H1 (cell line): ENCODE data around the gene SPAG5. TPM values are rescaled to one million over a fixed set of nuclear protein-coding genes. Genes with fewer than 3 reads are reported as not detected.

Source experiments
- CTCF ChIA-PET: fragments of 300-600 bp; sonication (Branson Sonifier 250); formaldehyde crosslinking; loops from one replicate; lab custom pipeline; 2021; ENCODE audit not compliant: partially characterized antibody; lab: Charles Lee
- POLR2A ChIA-PET: fragments of 300-600 bp; sonication (Branson Sonifier 250); formaldehyde crosslinking; loops from one replicate; lab custom pipeline; 2021; ENCODE audit warnings: inconsistent platforms; ENCODE audit not compliant: partially characterized antibody; lab: Charles Lee
- DNase-seq, 2 experiments: peaks; one replicate each; pipeline versions ENCODE4 v3.0.0 to v3.0.0-alpha.2; 2010 to 2022; ENCODE audit warnings: low spot score in 2 of 2, low read depth in 1 of 2, mixed read lengths in 1 of 2
- FAIRE-seq: peaks from 2 replicates; lab custom pipeline; 2011; peaks lifted over from hg19 to GRCh38; lab: Jason Lieb, UNC
- H2AFZ ChIP-seq: 2 replicates; pipeline ENCODE4 v1.8.1; 2012; ENCODE audit warnings: low read length, inconsistent platforms
- H2AK5ac ChIP-seq: 2 replicates; pipeline ENCODE4 v1.6.1; 2013; ENCODE audit warnings: low read depth, low read length
- H2BK120ac ChIP-seq: replicated peaks from 2 replicates; pipeline ENCODE3; 2013; ENCODE audit warnings: low read depth, low read length, inconsistent platforms
- H2BK12ac ChIP-seq: 2 replicates; pipeline ENCODE4 v1.6.1; 2013; ENCODE audit warnings: low read depth, low read length
- H2BK15ac ChIP-seq: 2 replicates; pipeline ENCODE4 v1.6.1; 2013; ENCODE audit warnings: low read length
- H2BK20ac ChIP-seq: 2 replicates; pipeline ENCODE4 v1.6.1; 2013; ENCODE audit warnings: low read length
- H2BK5ac ChIP-seq: 2 replicates; pipeline ENCODE4 v1.6.1; 2013; ENCODE audit warnings: low read depth, low read length
- H3K14ac ChIP-seq: 2 replicates; pipeline ENCODE4 v1.6.1; 2013; ENCODE audit warnings: inconsistent platforms; ENCODE audit not compliant: insufficient read length
- H3K18ac ChIP-seq: 2 replicates; pipeline ENCODE4 v1.6.1; 2013; ENCODE audit warnings: low read length; ENCODE audit errors: extremely low read depth
- H3K23ac ChIP-seq: 2 replicates; pipeline ENCODE4 v1.6.1; 2013; ENCODE audit warnings: inconsistent platforms; ENCODE audit not compliant: insufficient read length
- H3K23me2 ChIP-seq: 2 replicates; pipeline ENCODE4 v1.6.1; 2013; ENCODE audit warnings: low read depth, low read length
- H3K27ac ChIP-seq: 2 replicates; pipeline ENCODE4 v1.6.1; 2011; ENCODE audit warnings: low read depth, low read length, inconsistent platforms
- H3K27me3 ChIP-seq, 4 experiments: replicated peaks in 1 of 4; 1 replicate in 1 of 4; 2 replicates in 3 of 4; pipeline versions ENCODE4 v1.6.1 to v1.8.1; 2011 to 2013; ENCODE audit warnings: low read length in 3 of 4, mild to moderate bottlenecking in 3 of 4, inconsistent platforms in 2 of 4, mixed read lengths in 2 of 4, moderate library complexity in 1 of 4; ENCODE audit not compliant: control insufficient read depth in 3 of 4, insufficient read depth in 3 of 4; ENCODE audit errors: extremely low read depth in 1 of 4
- H3K36me3 ChIP-seq, 4 experiments: 2 replicates each; pipeline versions ENCODE4 v1.6.1 to v1.8.1; 2011 to 2013; ENCODE audit warnings: mild to moderate bottlenecking in 4 of 4, low read length in 3 of 4, moderate library complexity in 2 of 4, control low read depth in 1 of 4, inconsistent platforms in 1 of 4; ENCODE audit not compliant: insufficient read depth in 4 of 4, control insufficient read depth in 2 of 4
- H3K4ac ChIP-seq: replicated peaks from 2 replicates; pipeline ENCODE3; 2013; ENCODE audit warnings: low read length, low read depth, mixed read lengths, inconsistent platforms; ENCODE audit not compliant: insufficient read length
- H3K4me1 ChIP-seq, 4 experiments: replicated peaks in 1 of 4; 1 replicate in 1 of 4; 2 replicates in 3 of 4; pipeline versions ENCODE4 v1.6.1 to v1.8.1; 2011 to 2013; ENCODE audit warnings: low read length in 3 of 4, inconsistent platforms in 2 of 4, mixed read lengths in 1 of 4; ENCODE audit not compliant: insufficient read depth in 4 of 4, control insufficient read depth in 3 of 4
- H3K4me2 ChIP-seq, 2 experiments: 2 replicates each; pipeline versions ENCODE4 v1.6.1 to v1.8.1; 2011 to 2013; ENCODE audit warnings: low read depth in 2 of 2, low read length in 2 of 2, control low read depth in 1 of 2, inconsistent platforms in 1 of 2, mild to moderate bottlenecking in 1 of 2; ENCODE audit not compliant: insufficient read depth in 1 of 2
- H3K4me3 ChIP-seq, 4 experiments: fragments of 200-600, 300-600 bp in 1 of 4; sonication (generic), shearing (Covaris generic), sonication (Bioruptor Twin) in 1 of 4; 2 replicates each; pipeline versions ENCODE4 v1.5.1 to v1.8.1; 2011 to 2016; ENCODE audit warnings: low read length in 4 of 4, low read depth in 3 of 4, control low read depth in 2 of 4, inconsistent platforms in 2 of 4, mild to moderate bottlenecking in 2 of 4, mixed read lengths in 1 of 4, moderate library complexity in 1 of 4; ENCODE audit not compliant: insufficient read depth in 2 of 4; ENCODE audit errors: extremely low read depth in 1 of 4
- H3K56ac ChIP-seq: replicated peaks from 2 replicates; pipeline ENCODE3; 2013; ENCODE audit warnings: low read depth, mild to moderate bottlenecking, mixed read lengths, low read length, inconsistent platforms; ENCODE audit not compliant: insufficient read length
- H3K79me1 ChIP-seq: 2 replicates; pipeline ENCODE4 v1.6.1; 2013; ENCODE audit warnings: low read depth, low read length, control low read depth
- H3K79me2 ChIP-seq, 2 experiments: 2 replicates each; pipeline versions ENCODE4 v1.6.1 to v1.8.1; 2012 to 2013; ENCODE audit warnings: low read length in 2 of 2, mild to moderate bottlenecking in 2 of 2, inconsistent platforms in 1 of 2; ENCODE audit not compliant: insufficient read depth in 2 of 2, control insufficient read depth in 1 of 2
- H3K9ac ChIP-seq, 4 experiments: replicated peaks in 1 of 4; 1 replicate in 1 of 4; 2 replicates in 3 of 4; pipeline versions ENCODE4 v1.6.1 to v1.8.1; 2011 to 2013; ENCODE audit warnings: low read depth in 3 of 4, low read length in 3 of 4, control low read depth in 2 of 4, mild to moderate bottlenecking in 2 of 4, moderate library complexity in 2 of 4, inconsistent platforms in 1 of 4; ENCODE audit errors: extremely low read depth in 1 of 4
- H3K9me3 ChIP-seq, 2 experiments: 2 replicates each; pipeline versions ENCODE4 v1.6.1 to v1.8.1; 2012 to 2013; ENCODE audit warnings: mild to moderate bottlenecking in 2 of 2, moderate library complexity in 2 of 2, control low read depth in 1 of 2, inconsistent platforms in 1 of 2, low read depth in 1 of 2, low read length in 1 of 2, mixed read lengths in 1 of 2; ENCODE audit not compliant: insufficient read depth in 2 of 2
- H4K20me1 ChIP-seq, 2 experiments: replicated peaks in 1 of 2; 2 replicates each; pipeline versions ENCODE3 to v1.8.1; 2011 to 2013; ENCODE audit warnings: inconsistent platforms in 2 of 2, low read length in 2 of 2, mild to moderate bottlenecking in 1 of 2; ENCODE audit not compliant: insufficient read depth in 2 of 2, control insufficient read depth in 1 of 2
- H4K5ac ChIP-seq: 2 replicates; pipeline ENCODE4 v1.6.1; 2013; ENCODE audit warnings: low read length, low read depth, mixed read lengths, inconsistent platforms; ENCODE audit not compliant: insufficient read length
- H4K8ac ChIP-seq: 2 replicates; pipeline ENCODE4 v1.8.0; 2013; ENCODE audit warnings: mild to moderate bottlenecking, moderate library complexity, low read length, inconsistent platforms; ENCODE audit not compliant: insufficient read depth; ENCODE audit errors: extremely low read depth
- H4K91ac ChIP-seq: replicated peaks from 2 replicates; pipeline ENCODE3; 2013; ENCODE audit warnings: low read length, mixed read lengths, inconsistent platforms; ENCODE audit not compliant: insufficient read length
- BACH1 ChIP-seq: IDR thresholded peaks from 2 replicates; pipeline ENCODE4 v1.6.1; 2012; ENCODE audit warnings: low read length, improper control_type of control experiment
- BCL11A ChIP-seq, 2 experiments: IDR thresholded peaks; one replicate each; pipeline ENCODE4 v1.6.1; 2011; ENCODE audit warnings: low read depth in 2 of 2, low read length in 2 of 2, mild to moderate bottlenecking in 2 of 2
- CHD2 ChIP-seq: IDR thresholded peaks from 2 replicates; pipeline ENCODE4 v1.6.1; 2012; ENCODE audit warnings: low read length, improper control_type of control experiment
- E2F6 ChIP-seq: IDR thresholded peaks from 2 replicates; pipeline ENCODE4 v1.6.1; 2012; ENCODE audit warnings: inconsistent platforms
- JUN ChIP-seq: IDR thresholded peaks from 2 replicates; pipeline ENCODE4 v1.6.1; 2011; ENCODE audit warnings: low read depth, mild to moderate bottlenecking, improper control_type of control experiment, low read length
- JUND ChIP-seq: IDR thresholded peaks from 2 replicates; pipeline ENCODE4 v1.6.1; 2011; ENCODE audit warnings: mild to moderate bottlenecking, improper control_type of control experiment, low read length
- RFX5 ChIP-seq: IDR thresholded peaks from 2 replicates; pipeline ENCODE4 v1.6.1; 2011; ENCODE audit warnings: low read depth, low read length, improper control_type of control experiment, borderline replicate concordance
- SIX5 ChIP-seq: IDR thresholded peaks from 2 replicates; pipeline ENCODE4 v1.6.1; 2011; ENCODE audit warnings: mild to moderate bottlenecking, low read depth, low read length
- SUZ12 ChIP-seq: fragments of 200-600 bp; sonication (generic); IDR thresholded peaks from 2 replicates; pipeline ENCODE4 v1.6.1; 2012; ENCODE audit warnings: mild to moderate bottlenecking, inconsistent platforms, low read length, moderate library complexity, mixed read lengths
- ZNF274 ChIP-seq: IDR thresholded peaks from 2 replicates; pipeline ENCODE4 v1.7.0; 2012; ENCODE audit warnings: low read length, borderline replicate concordance; ENCODE audit errors: extremely low read depth
- WGBS, 2 experiments: shearing (Covaris generic) in 1 of 2; methylation state at CpG; one replicate each; pipeline versions ENCODE4 v1.1.6 to v1.1.7; 2013 to 2015; ENCODE audit warnings: low lambda C conversion rate in 2 of 2, mixed read lengths in 2 of 2, inconsistent platforms in 1 of 2, low coverage in 1 of 2, missing lambda C conversion rate in 1 of 2; ENCODE audit not compliant: insufficient replicate concordance in 2 of 2, insufficient coverage in 1 of 2, insufficient read length in 1 of 2; ENCODE audit errors: extremely low coverage in 1 of 2, missing lambda C conversion rate in 1 of 2; 5-methylcytosine and 5-hydroxymethylcytosine counted together
- polyA plus RNA-seq, 7 experiments: library from polyadenylated mRNA; depleted of rRNA in 3 of 7; stranded (reverse) in 5 of 7; unstranded in 2 of 7; fragments of >200 nt in 5 of 7; fragments of 200-250 nt in 2 of 7; gene quantifications; 1 replicate in 5 of 7; 2 replicates in 1 of 7; 4 replicates in 1 of 7; pipeline versions ENCODE4 v1.2.1 to v1.2.3, GENCODE V29; 2011 to 2013; ENCODE audit warnings: missing spikeins in 2 of 7, mixed read lengths in 2 of 7
- total RNA-seq: library from RNA; stranded (reverse); fragmentation: NEBNext Ultra II Directional; extraction: Animal tissue kit (Norgen Biotek cat#: 25700); gene quantifications from 2 replicates; pipeline ENCODE4 v1.2.1, GENCODE V29; 2021

SPAG5 gene
- total and polyA plus RNA-seq, 2 of the 8 experiments (the other 6 are each of a cell fraction or from before 2014, with no cell fraction given): 57.1 to 129 TPM

DNA sequence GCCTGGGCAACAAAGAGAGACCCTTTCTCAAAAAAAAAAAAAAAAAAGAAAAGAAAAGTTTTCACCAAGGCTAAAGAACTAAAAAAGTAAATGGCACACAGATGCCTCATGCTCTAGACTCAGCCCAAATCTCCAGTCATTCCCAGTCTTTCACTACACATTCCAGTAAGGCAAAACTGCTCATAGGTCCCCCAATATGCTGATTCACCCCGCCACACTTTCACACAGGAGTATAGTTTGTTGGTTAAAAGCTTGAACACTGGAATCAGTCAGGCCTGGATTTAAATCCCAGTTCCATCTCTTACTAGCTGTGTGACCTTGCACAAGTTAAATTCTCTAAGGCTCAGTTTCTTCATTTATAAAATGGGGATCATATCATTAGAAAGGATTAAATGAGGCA is 29.4 kb downstream of the SPAG5 start:
- no peak overlapping the region for H2BK5ac ChIP-seq
- TF ChIP-seq CHD2 (no peak), E2F6 (no peak), SUZ12 (no peak), BACH1 (no peak), JUN (no peak), BCL11A (IDR thresholded peaks at IDR 0.05; ENCODE audit: low read depth in 2 of 2, low read length in 2 of 2) (no peak), RFX5 (no peak), JUND (no peak), ZNF274 (no peak), SIX5 (no peak)
- WGBS, 2 experiments: 81% methylated on average over 1 of the region's 1 CpG; no CpG with 5 or more reads in 1 of the 2 experiments
- H3K56ac ChIP-seq: no peak overlapping the region
- no peak overlapping the region for H3K18ac ChIP-seq
- no peak overlapping the region; a peak in 1 of 4 replicates for H3K4me2 ChIP-seq
- ChIA-PET POLR2A (interaction anchor here (0.6 to 4.8 kb wide), 3 partner anchors 12 to 73 kb away, joined by 3 to 23 read pairs (median 3); partner anchors contain the start of gene UNC119), CTCF (interaction anchor here (2.5 to 6.0 kb wide), 2 partner anchors 21 to 29 kb away, joined by 5 to 58 read pairs; no protein-coding TSS in a partner anchor)
- no peak overlapping the region for H2BK12ac ChIP-seq
- H4K20me1 ChIP-seq: peaks cover 2 to 4% of the 10 kb centered on the region in 2 experiments
- no peak for DNase-seq
- no peak overlapping the region for H2AFZ ChIP-seq
- no peak overlapping the region for H3K27ac ChIP-seq
- no peak overlapping the region for H3K14ac ChIP-seq
- no peak overlapping the region for H4K5ac ChIP-seq
- no peak for FAIRE-seq
- H3K79me2 ChIP-seq: peaks cover 0 to 16% of the 10 kb centered on the region in 2 experiments; a peak in 2 of 4 replicates
- no peak overlapping the region for H3K9ac ChIP-seq
- H2BK15ac ChIP-seq: no peak overlapping the region
- H4K8ac ChIP-seq: no peak overlapping the region
- H4K91ac ChIP-seq: no peak overlapping the region
- no peak overlapping the region for H2BK120ac ChIP-seq
- no peak overlapping the region for H3K23ac ChIP-seq
- H3K4ac ChIP-seq: no peak overlapping the region
- H3K23me2 ChIP-seq: peaks cover 6% of the 10 kb centered on the region
- no peaks in the 10 kb centered on the region for H3K9me3 ChIP-seq
- 0 out of 7 replicates have a peak, but pooled peaks cover 0 to 2% (median 0%) of the 10 kb centered on the region in 4 experiments for H3K4me1 ChIP-seq
- peaks cover 0 to 8% (median 4%) of the 10 kb centered on the region in 4 experiments; a peak in 4 of 7 replicates for H3K27me3 ChIP-seq
- H3K4me3 ChIP-seq: 0 out of 8 replicates have a peak overlapping the region, but pooled peaks of 1 of the 4 experiments have one; percentile 88
- no peak overlapping the region for H2BK20ac ChIP-seq
- H2AK5ac ChIP-seq: no peak overlapping the region
- H3K36me3 ChIP-seq: peaks cover 0 to 3% (median 0%) of the 10 kb centered on the region in 4 experiments; a peak in 3 of 8 replicates
- no peaks in the 10 kb centered on the region for H3K79me1 ChIP-seq
